ENCODE measurements around the gene GPR34. TPM values are rescaled to one million over a fixed set of nuclear protein-coding genes. Genes with fewer than 3 reads are reported as not detected.

Gene GPR34
- total RNA-seq, 2 experiments from 2014 or later: not detected

GRCh38 chrX:41708486-41708885 lies 19.7 kb downstream of the GPR34 start:
- no peak overlapping the region for H3K4me3 ChIP-seq (ENCODE audit: low read length)
- H3K27me3 Mint-ChIP-seq: no peaks in the 10 kb centered on the region
- ATAC-seq (ENCODE audit: poor library complexity) (no peak), DNase-seq (no peak)
- H3K4me3 Mint-ChIP-seq: no peak overlapping the region
- TF ChIP-seq, protein P1, sequence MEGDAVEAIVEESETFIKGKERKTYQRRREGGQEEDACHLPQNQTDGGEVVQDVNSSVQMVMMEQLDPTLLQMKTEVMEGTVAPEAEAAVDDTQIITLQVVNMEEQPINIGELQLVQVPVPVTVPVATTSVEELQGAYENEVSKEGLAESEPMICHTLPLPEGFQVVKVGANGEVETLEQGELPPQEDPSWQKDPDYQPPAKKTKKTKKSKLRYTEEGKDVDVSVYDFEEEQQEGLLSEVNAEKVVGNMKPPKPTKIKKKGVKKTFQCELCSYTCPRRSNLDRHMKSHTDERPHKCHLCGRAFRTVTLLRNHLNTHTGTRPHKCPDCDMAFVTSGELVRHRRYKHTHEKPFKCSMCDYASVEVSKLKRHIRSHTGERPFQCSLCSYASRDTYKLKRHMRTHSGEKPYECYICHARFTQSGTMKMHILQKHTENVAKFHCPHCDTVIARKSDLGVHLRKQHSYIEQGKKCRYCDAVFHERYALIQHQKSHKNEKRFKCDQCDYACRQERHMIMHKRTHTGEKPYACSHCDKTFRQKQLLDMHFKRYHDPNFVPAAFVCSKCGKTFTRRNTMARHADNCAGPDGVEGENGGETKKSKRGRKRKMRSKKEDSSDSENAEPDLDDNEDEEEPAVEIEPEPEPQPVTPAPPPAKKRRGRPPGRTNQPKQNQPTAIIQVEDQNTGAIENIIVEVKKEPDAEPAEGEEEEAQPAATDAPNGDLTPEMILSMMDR (IDR thresholded peaks at IDR 0.05): no peak
- H3K4me1 Mint-ChIP-seq (ENCODE audit: low read depth): peaks cover 42% of the 10 kb centered on the region
- H3K9me3 Mint-ChIP-seq: no peaks in the 10 kb centered on the region
- CTCF ChIA-PET: no interaction called here
- H3K27me3 ChIP-seq (ENCODE audit: control insufficient read depth in 1 of 2, insufficient read depth in 2 of 2, low read length in 2 of 2): no peaks in the 10 kb centered on the region
- H3K9me3 ChIP-seq (ENCODE audit: control insufficient read depth in 1 of 2, insufficient read depth in 1 of 2, low read length in 2 of 2): no peaks in the 10 kb centered on the region
- no peak overlapping the region for H3K27ac ChIP-seq (ENCODE audit: low read depth in 1 of 2, low read length in 2 of 2)
- H3K4me1 ChIP-seq (ENCODE audit: insufficient read depth, low read length): peaks cover 14% of the 10 kb centered on the region
- POLR2A ChIA-PET: interaction anchor here (0.8 kb wide), 1 partner anchor 102 kb away, joined by 3 read pairs; no protein-coding TSS in a partner anchor
- intact Hi-C loops (cut with DNase I, micrococcal nuclease): no loop called here
- no peak overlapping the region for H3K27ac Mint-ChIP-seq
- H3K36me3 ChIP-seq (ENCODE audit: insufficient read depth, low read length): peaks cover 2% of the 10 kb centered on the region
- peaks cover 15% of the 10 kb centered on the region for H3K36me3 Mint-ChIP-seq (ENCODE audit: low read depth)

- no peaks in the 10 kb centered on the region for H3K27me3 Mint-ChIP-seq
- peaks cover 2% of the 10 kb centered on the region for H3K36me3 ChIP-seq (ENCODE audit: insufficient read depth, low read length)
- DNase-seq: no peak
- no peak overlapping the region for H3K4me3 Mint-ChIP-seq
- H3K4me1 ChIP-seq (ENCODE audit: insufficient read depth, low read length): peaks cover 8% of the 10 kb centered on the region
- ATAC-seq (ENCODE audit: poor library complexity): no peak
- CTCF ChIA-PET: no interaction called here
- H3K36me3 Mint-ChIP-seq (ENCODE audit: low read depth): peaks cover 24% of the 10 kb centered on the region
- TF ChIP-seq, protein P1 (IDR thresholded peaks at IDR 0.05): no peak
- intact Hi-C loops (cut with DNase I, micrococcal nuclease): no loop called here
- H3K4me3 ChIP-seq (ENCODE audit: low read length): no peak overlapping the region
- H3K4me1 Mint-ChIP-seq (ENCODE audit: low read depth): peaks cover 33% of the 10 kb centered on the region
- POLR2A ChIA-PET: no interaction called here
- no peak overlapping the region for H3K27ac ChIP-seq (ENCODE audit: low read depth in 1 of 2, low read length in 2 of 2)
- no peaks in the 10 kb centered on the region for H3K9me3 Mint-ChIP-seq
- H3K27me3 ChIP-seq (ENCODE audit: control insufficient read depth in 1 of 2, insufficient read depth in 2 of 2, low read length in 2 of 2): no peaks in the 10 kb centered on the region
- no peak overlapping the region for H3K27ac Mint-ChIP-seq
- no peaks in the 10 kb centered on the region for H3K9me3 ChIP-seq (ENCODE audit: control insufficient read depth in 1 of 2, insufficient read depth in 1 of 2, low read length in 2 of 2)
Observed at GRCh38 chrX:41711021-41711667, 22.4 kb downstream of the GPR34 start.

DNA sequence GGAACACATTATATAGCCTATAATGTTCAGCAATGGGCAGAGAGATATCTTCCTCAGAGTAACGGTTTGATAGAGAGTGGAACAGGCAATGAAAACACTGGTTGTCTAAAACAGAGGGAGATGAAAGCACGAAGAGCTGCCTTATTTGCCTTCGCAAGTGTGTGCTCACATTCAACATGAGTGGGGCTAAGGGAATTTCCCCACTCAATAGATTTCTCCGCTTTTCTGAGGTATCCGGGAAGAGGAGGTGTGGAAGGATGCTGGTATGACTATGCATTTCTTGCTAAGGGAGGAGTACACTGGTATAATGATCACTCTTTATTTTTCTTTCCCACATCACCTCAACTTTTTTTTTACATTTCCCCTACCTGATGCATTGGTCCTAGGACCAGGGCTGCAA lies 27.4 kb downstream of the GPR34 start:
- Mint-ChIP-seq H3K4me3 (no peak overlapping the region), H3K27me3 (no peaks in the 10 kb centered on the region), H3K36me3 (ENCODE audit: low read depth) (peaks cover 60% of the 10 kb centered on the region), H3K9me3 (no peaks in the 10 kb centered on the region), H3K27ac (no peak overlapping the region), H3K4me1 (ENCODE audit: low read depth) (peaks cover 22% of the 10 kb centered on the region)
- TF ChIP-seq, protein P1 (IDR thresholded peaks at IDR 0.05): no peak
- no peak overlapping the region for H3K4me3 ChIP-seq (ENCODE audit: low read length)
- H3K36me3 ChIP-seq (ENCODE audit: insufficient read depth, low read length): peaks cover 3% of the 10 kb centered on the region
- DNase-seq (no peak), ATAC-seq (ENCODE audit: poor library complexity) (no peak)
- intact Hi-C loops (cut with DNase I, micrococcal nuclease): no loop called here
- H3K27ac ChIP-seq (ENCODE audit: low read depth in 1 of 2, low read length in 2 of 2): no peak overlapping the region
- peaks cover 8 to 27% of the 10 kb centered on the region in 2 experiments for H3K9me3 ChIP-seq (ENCODE audit: control insufficient read depth in 1 of 2, insufficient read depth in 1 of 2, low read length in 2 of 2)
- H3K27me3 ChIP-seq (ENCODE audit: control insufficient read depth in 1 of 2, insufficient read depth in 2 of 2, low read length in 2 of 2): no peaks in the 10 kb centered on the region
- peaks cover 27% of the 10 kb centered on the region for H3K4me1 ChIP-seq (ENCODE audit: insufficient read depth, low read length)
- POLR2A ChIA-PET: no interaction called here
- CTCF ChIA-PET: no interaction called here
